Activated naive CD4-positive, alpha-beta T cell treated with anti-CD3 and anti-CD28 coated beads for 36 hours (primary cell): Measurements from ENCODE around the gene EHBP1. TPM values are rescaled to one million over a fixed set of nuclear protein-coding genes. Genes with fewer than 3 reads are reported as not detected.

Source experiments
- CTCF ChIA-PET: fragments of 350-600 bp; sonication (Branson Sonifier 250); formaldehyde crosslinking; loops from one replicate; lab custom pipeline; 2021; ENCODE audit warnings: antibody characterized with exemption; lab: Charles Lee
- DNase-seq: peaks from one replicate; pipeline ENCODE4 v3.0.0-alpha.2; 2020
- H3K27ac Mint-ChIP-seq: one replicate; pipeline ENCODE4 v1.8.0; 2021; ENCODE audit warnings: mild to moderate bottlenecking, mixed read lengths
- H3K27me3 Mint-ChIP-seq: one replicate; pipeline ENCODE4 v1.8.0; 2021; ENCODE audit warnings: low read depth, mixed read lengths
- H3K36me3 Mint-ChIP-seq: one replicate; pipeline ENCODE4 v1.8.0; 2021; ENCODE audit warnings: low read depth, mixed read lengths
- H3K4me1 Mint-ChIP-seq: one replicate; pipeline ENCODE4 v1.8.0; 2021; ENCODE audit warnings: low read depth, mixed read lengths
- H3K4me3 Mint-ChIP-seq: one replicate; pipeline ENCODE4 v1.8.0; 2021; ENCODE audit warnings: mild to moderate bottlenecking, moderate library complexity, mixed read lengths
- H3K9me3 Mint-ChIP-seq: one replicate; pipeline ENCODE4 v1.8.0; 2021; ENCODE audit warnings: mixed read lengths
- intact Hi-C: fragments of 100-400 bp; cut with micrococcal nuclease; formaldehyde crosslinking; loops from one replicate; pipeline ENCODE4 v1.15.1; 2023
- total RNA-seq, 2 experiments: library from RNA; stranded (reverse); gene quantifications; one replicate each; pipeline ENCODE4 v1.2.3, GENCODE V29; 2021

EHBP1 gene
- total RNA-seq, 2 experiments from 2014 or later: 17.4 to 17.5 TPM

DNA sequence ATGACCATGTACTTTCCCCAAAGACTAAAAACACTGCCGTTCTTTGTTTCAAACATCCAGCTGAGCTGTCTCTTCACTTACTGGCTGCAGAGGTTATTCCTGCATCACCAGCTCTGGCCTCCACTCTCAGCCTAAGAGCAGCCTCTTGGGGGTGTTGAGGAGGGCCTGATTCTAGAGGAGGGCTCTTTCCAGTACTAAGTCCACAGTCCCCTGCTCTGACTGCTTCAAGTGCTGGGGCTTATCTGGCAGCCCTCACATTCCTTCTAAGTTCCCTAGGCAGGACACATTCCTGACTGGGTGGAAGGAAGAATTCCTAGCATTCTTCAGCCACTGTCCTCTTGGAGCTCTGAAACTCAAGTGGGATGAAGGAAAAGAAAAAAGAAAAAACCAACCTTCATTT is 32.9 kb upstream of the EHBP1 start:
- CTCF ChIA-PET: no interaction called here
- Mint-ChIP-seq H3K27ac (no peak overlapping the region), H3K27me3 (no peaks in the 10 kb centered on the region), H3K4me3 (no peak overlapping the region), H3K9me3 (no peaks in the 10 kb centered on the region), H3K36me3 (no peaks in the 10 kb centered on the region), H3K4me1 (no peaks in the 10 kb centered on the region)
- DNase-seq: no peak
- intact Hi-C loops: no loop called here

DNA sequence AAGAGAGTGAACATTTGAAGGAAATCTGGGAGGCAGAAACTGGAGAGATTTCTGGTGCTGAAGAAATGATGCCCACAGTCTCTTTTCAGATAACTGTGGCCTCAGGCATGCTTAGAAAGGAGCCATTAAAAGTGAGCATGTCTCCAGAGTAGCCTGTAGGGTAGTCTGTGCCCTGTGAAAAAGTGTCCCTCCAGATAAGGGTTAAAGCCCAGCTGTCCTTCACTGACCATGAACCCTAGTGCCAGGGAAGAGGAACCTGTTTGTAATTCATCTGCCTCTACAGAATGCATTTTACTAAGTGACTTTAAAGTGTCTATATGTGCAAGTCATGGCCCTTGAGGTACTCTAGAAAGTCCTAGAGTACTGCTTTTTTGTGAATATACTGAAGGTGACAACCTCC is 30.5 kb upstream of the EHBP1 start:
- no peaks in the 10 kb centered on the region for H3K9me3 Mint-ChIP-seq
- no peak overlapping the region for H3K4me3 Mint-ChIP-seq
- CTCF ChIA-PET: interaction anchor here (0.5 kb wide), 1 partner anchor 757 kb away, joined by 6 read pairs; no protein-coding TSS in a partner anchor
- no peak for DNase-seq
- no peaks in the 10 kb centered on the region for H3K4me1 Mint-ChIP-seq
- no peaks in the 10 kb centered on the region for H3K36me3 Mint-ChIP-seq
- H3K27me3 Mint-ChIP-seq: no peaks in the 10 kb centered on the region
- H3K27ac Mint-ChIP-seq: no peak overlapping the region
- intact Hi-C loops: no loop called here

GRCh38 chr2:62685256-62685655 is 20.3 kb upstream of the EHBP1 start:
- Mint-ChIP-seq H3K36me3 (no peaks in the 10 kb centered on the region), H3K27ac (no peak overlapping the region), H3K4me3 (no peak overlapping the region), H3K27me3 (peaks cover 31% of the 10 kb centered on the region), H3K9me3 (no peaks in the 10 kb centered on the region), H3K4me1 (no peaks in the 10 kb centered on the region)
- DNase-seq: no peak
- intact Hi-C loops: no loop called here
- CTCF ChIA-PET: interaction anchor here (0.6 to 1.2 kb wide), 2 partner anchors 12 to 231 kb away, joined by 3 to 5 read pairs; no protein-coding TSS in a partner anchor

GRCh38 chr2:62686012-62686685 is 19.4 kb upstream of the EHBP1 start:
- Mint-ChIP-seq H3K27me3 (peaks cover 30% of the 10 kb centered on the region), H3K4me1 (no peaks in the 10 kb centered on the region), H3K4me3 (no peak overlapping the region), H3K27ac (no peak overlapping the region), H3K36me3 (no peaks in the 10 kb centered on the region), H3K9me3 (no peaks in the 10 kb centered on the region)
- no peak for DNase-seq
- intact Hi-C loops: no loop called here
- CTCF ChIA-PET: interaction anchor here (0.6 to 1.2 kb wide), 2 partner anchors 11 to 278 kb away, joined by 3 to 5 read pairs; no protein-coding TSS in a partner anchor

GRCh38 chr2:62687636-62688035 is 17.9 kb upstream of the EHBP1 start:
- Mint-ChIP-seq H3K4me1 (no peaks in the 10 kb centered on the region), H3K36me3 (no peaks in the 10 kb centered on the region), H3K27ac (no peak overlapping the region), H3K9me3 (no peaks in the 10 kb centered on the region), H3K27me3 (peaks cover 21% of the 10 kb centered on the region), H3K4me3 (no peak overlapping the region)
- no peak for DNase-seq
- CTCF ChIA-PET: no interaction called here
- intact Hi-C loops: no loop called here

GRCh38 chr2:62688771-62689170 is 16.7 kb upstream of the EHBP1 start:
- no peaks in the 10 kb centered on the region for H3K4me1 Mint-ChIP-seq
- no peak for DNase-seq
- intact Hi-C loops: no loop called here
- H3K9me3 Mint-ChIP-seq: no peaks in the 10 kb centered on the region
- H3K27ac Mint-ChIP-seq: no peak overlapping the region
- H3K27me3 Mint-ChIP-seq: peaks cover 20% of the 10 kb centered on the region
- H3K36me3 Mint-ChIP-seq: no peaks in the 10 kb centered on the region
- CTCF ChIA-PET: no interaction called here
- H3K4me3 Mint-ChIP-seq: no peak overlapping the region

- no peak for DNase-seq
- Mint-ChIP-seq H3K4me1 (no peaks in the 10 kb centered on the region), H3K36me3 (no peaks in the 10 kb centered on the region), H3K27ac (no peak overlapping the region), H3K4me3 (no peak overlapping the region), H3K27me3 (peaks cover 8% of the 10 kb centered on the region), H3K9me3 (no peaks in the 10 kb centered on the region)
- intact Hi-C loops: no loop called here
- CTCF ChIA-PET: no interaction called here
Measured at GRCh38 chr2:62691186-62691585, 14.3 kb upstream of the EHBP1 start.

GRCh38 chr2:62692225-62692624 is 13.3 kb upstream of the EHBP1 start:
- Mint-ChIP-seq H3K36me3 (no peaks in the 10 kb centered on the region), H3K4me3 (no peak overlapping the region), H3K4me1 (no peaks in the 10 kb centered on the region), H3K9me3 (no peaks in the 10 kb centered on the region), H3K27ac (no peak overlapping the region), H3K27me3 (peaks cover 8% of the 10 kb centered on the region)
- intact Hi-C loops: no loop called here
- CTCF ChIA-PET: interaction anchor here (0.8 kb wide), 1 partner anchor 9 kb away, joined by 3 read pairs; no protein-coding TSS in a partner anchor
- no peak for DNase-seq

- intact Hi-C loops: no loop called here
- no peaks in the 10 kb centered on the region for H3K9me3 Mint-ChIP-seq
- CTCF ChIA-PET: interaction anchor here (0.7 kb wide), 1 partner anchor 1410 kb away, joined by 3 read pairs; no protein-coding TSS in a partner anchor
- H3K4me1 Mint-ChIP-seq: no peaks in the 10 kb centered on the region
- H3K36me3 Mint-ChIP-seq: no peaks in the 10 kb centered on the region
- H3K27ac Mint-ChIP-seq: no peak overlapping the region
- H3K27me3 Mint-ChIP-seq: peaks cover under 1% of the 10 kb centered on the region
- no peak overlapping the region for H3K4me3 Mint-ChIP-seq
- DNase-seq: no peak
Measured at GRCh38 chr2:62698653-62699052, 6.9 kb upstream of the EHBP1 start.

DNA sequence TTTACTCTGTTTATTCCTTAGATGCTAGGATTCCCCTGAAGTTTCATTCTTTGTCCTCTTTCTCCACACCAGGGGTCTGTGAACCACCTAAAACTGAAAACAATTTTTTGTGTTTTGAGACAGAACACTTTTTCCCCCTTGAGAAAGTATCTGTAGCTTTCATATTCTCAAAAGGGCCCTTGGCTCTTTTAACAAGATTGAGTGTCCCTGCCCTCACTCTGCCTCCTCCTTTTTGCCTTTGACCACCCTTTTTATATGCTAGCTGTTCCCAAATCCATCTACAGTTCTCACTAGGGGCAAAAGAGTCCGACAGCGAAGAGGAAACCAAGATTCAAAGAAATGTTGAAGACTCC is 883 bp upstream of the EHBP1 start:
- DNase-seq: no peak
- H3K27me3 Mint-ChIP-seq: no peaks in the 10 kb centered on the region
- H3K36me3 Mint-ChIP-seq: peaks cover 9% of the 10 kb centered on the region
- intact Hi-C loops: loop anchor here (1.0 to 10.0 kb wide), 16 partner anchors 71 to 1233 kb away; partner anchors contain the start of genes B3GNT2, CCT4, COMMD1 and FAM161A
- CTCF ChIA-PET: interaction anchor here (0.6 to 1.2 kb wide), 2 partner anchors 84 to 135 kb away, joined by 3 read pairs; no protein-coding TSS in a partner anchor
- H3K4me3 Mint-ChIP-seq: peak overlapping the region; percentile 90
- H3K27ac Mint-ChIP-seq: peak overlapping the region; percentile 76
- H3K9me3 Mint-ChIP-seq: no peaks in the 10 kb centered on the region
- H3K4me1 Mint-ChIP-seq: peaks cover 27% of the 10 kb centered on the region

DNA sequence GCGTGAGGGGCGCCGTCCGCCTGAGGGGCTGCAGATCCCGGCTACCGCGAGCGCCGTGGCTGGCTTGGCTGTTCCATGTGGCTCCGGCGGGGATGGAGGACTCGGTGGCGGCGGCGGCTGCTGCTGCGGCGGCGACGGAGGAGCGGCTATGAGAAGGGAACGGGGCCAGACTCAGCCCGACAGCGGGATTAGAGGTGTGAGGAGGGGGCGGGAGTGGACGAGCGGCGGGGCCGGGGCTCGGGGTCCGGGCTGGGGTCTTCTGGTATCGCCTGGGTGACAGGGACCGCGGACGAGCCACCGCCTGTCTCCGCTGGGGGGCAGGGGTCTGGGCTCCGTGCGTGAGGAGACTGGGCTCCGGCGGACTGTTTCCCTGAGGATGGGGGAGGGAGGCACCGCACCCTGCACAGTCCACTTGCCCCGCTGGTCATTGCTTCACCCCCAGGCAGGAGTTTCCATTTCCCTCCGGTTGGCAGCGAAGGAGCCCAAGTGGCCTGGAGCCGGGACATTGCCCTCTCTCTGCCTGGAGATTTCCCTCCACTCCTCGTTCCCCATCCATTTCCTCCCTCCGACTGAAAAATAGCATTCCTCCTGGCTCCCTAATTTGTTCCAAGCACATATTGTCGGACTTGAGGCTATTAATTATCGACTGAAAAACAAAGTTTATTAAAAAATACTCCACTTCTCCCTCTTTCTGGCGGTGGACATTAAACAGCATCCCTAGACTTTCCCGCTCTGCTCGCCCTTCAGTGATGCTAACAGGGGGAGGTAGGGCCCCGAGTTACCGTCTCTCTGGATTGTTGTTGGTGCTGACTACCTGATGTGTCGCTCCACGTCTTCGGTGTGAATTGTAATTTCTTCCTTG is 577 bp downstream of the EHBP1 start:
- DNase-seq: peak; percentile 47
- Mint-ChIP-seq H3K36me3 (peaks cover 9% of the 10 kb centered on the region), H3K27ac (peak overlapping the region; percentile 0), H3K9me3 (no peaks in the 10 kb centered on the region), H3K27me3 (no peaks in the 10 kb centered on the region), H3K4me3 (peak overlapping the region; percentile 90), H3K4me1 (peaks cover 27% of the 10 kb centered on the region)
- CTCF ChIA-PET: no interaction called here
- intact Hi-C loops: loop anchor here (1.0 to 10.0 kb wide), 16 partner anchors 69 to 1235 kb away; partner anchors contain the start of genes B3GNT2, CCT4, COMMD1 and FAM161A

DNA sequence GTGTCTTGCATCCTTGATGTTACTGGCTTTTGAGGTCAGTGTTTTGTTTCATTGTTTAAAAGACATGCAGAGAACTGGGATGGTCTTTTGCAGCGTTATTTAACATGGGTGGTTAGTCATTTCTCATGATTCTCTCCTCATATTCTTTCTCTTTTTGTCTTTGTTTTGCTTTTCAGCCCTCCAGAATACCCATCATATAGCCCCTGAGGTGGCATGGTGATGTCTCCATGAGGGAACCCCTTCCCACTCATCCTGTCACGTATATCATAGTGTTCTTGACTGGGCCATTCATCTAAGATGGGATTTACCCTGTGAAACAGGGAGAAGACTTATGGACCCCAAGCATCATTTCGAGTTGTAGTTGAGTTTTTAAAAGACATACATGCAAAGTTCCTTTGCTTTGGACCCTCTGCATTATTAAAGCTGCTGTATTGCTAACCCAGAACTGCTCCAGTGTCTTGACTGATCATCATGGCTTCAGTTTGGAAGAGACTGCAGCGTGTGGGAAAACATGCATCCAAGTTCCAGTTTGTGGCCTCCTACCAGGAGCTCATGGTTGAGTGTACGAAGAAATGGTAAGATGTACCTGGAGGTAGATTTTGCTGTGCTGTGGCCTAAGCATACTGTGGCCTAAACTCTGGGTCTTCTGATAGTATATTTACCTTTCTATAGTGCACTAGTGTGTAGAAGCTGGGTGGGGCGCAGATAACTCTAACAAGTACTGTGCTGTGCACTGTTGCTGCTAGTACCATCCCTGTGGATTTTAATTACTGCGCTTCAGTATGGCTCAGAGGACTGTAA is 1.4 kb downstream of the EHBP1 start:
- intact Hi-C loops: loop anchor here (5.0 to 10.0 kb wide), 5 partner anchors 200 to 1150 kb away; partner anchors contain the start of genes COMMD1, FAM161A and TMEM17
- no peaks in the 10 kb centered on the region for H3K27me3 Mint-ChIP-seq
- H3K9me3 Mint-ChIP-seq: no peaks in the 10 kb centered on the region
- peak overlapping the region; percentile 90 for H3K4me3 Mint-ChIP-seq
- H3K27ac Mint-ChIP-seq: peak overlapping the region; percentile 0
- CTCF ChIA-PET: no interaction called here
- H3K36me3 Mint-ChIP-seq: peaks cover 9% of the 10 kb centered on the region
- H3K4me1 Mint-ChIP-seq: peaks cover 27% of the 10 kb centered on the region
- no peak for DNase-seq
